GM12891 (cell line): Measurements from ENCODE around the gene CERK.

Experiments used
- PAX5 ChIP-seq: IDR thresholded peaks from 2 replicates; pipeline ENCODE4 v1.6.1; 2011; ENCODE audit warnings: low read length, moderate library complexity, mild to moderate bottlenecking; ENCODE audit not compliant: insufficient read depth, severe bottlenecking
- POLR2A ChIP-seq: IDR thresholded peaks from 2 replicates; pipeline ENCODE4 v1.6.1; 2011; ENCODE audit warnings: low read depth, low read length, control low read depth
- POLR2AphosphoS5 ChIP-seq: IDR thresholded peaks from 2 replicates; pipeline ENCODE4 v1.6.1; 2011; ENCODE audit warnings: low read depth, low read length, control low read depth
- POU2F2 ChIP-seq: IDR thresholded peaks from 2 replicates; pipeline ENCODE4 v1.6.1; 2011; ENCODE audit warnings: low read depth, mild to moderate bottlenecking, control low read depth, low read length, moderate library complexity
- TAF1 ChIP-seq: IDR thresholded peaks from 2 replicates; pipeline ENCODE4 v1.6.1; 2011; ENCODE audit warnings: low read depth, low read length, control low read depth

GRCh38 chr22:46741974-46742519 is 4.0 kb upstream of the CERK start:
- no peak for TF ChIP-seq POLR2AphosphoS5
- TF ChIP-seq POLR2A, result no peak
- no peak for TF ChIP-seq TAF1
- TF ChIP-seq POU2F2, result no peak
- TF ChIP-seq PAX5, result no peak
